ENCODE measurements around the gene UTP4.

UTP4 gene

DNA sequence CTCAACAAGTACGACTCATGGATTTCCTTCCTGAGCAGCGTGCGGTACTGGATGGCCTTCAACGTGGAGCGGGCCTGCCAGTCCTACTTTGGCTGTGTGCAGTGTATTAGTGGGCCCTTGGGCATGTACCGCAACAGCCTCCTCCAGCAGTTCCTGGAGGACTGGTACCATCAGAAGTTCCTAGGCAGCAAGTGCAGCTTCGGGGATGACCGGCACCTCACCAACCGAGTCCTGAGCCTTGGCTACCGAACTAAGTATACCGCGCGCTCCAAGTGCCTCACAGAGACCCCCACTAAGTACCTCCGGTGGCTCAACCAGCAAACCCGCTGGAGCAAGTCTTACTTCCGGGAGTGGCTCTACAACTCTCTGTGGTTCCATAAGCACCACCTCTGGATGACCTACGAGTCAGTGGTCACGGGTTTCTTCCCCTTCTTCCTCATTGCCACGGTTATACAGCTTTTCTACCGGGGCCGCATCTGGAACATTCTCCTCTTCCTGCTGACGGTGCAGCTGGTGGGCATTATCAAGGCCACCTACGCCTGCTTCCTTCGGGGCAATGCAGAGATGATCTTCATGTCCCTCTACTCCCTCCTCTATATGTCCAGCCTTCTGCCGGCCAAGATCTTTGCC, 18.0 kb upstream of the UTP4 start:
- peaks cover 73% of the 10 kb centered on the region for H3K36me3 ChIP-seq (ENCODE audit: low read depth)
- no peak overlapping the region for H3K27ac ChIP-seq (ENCODE audit: poor library complexity, severe bottlenecking)

DNA sequence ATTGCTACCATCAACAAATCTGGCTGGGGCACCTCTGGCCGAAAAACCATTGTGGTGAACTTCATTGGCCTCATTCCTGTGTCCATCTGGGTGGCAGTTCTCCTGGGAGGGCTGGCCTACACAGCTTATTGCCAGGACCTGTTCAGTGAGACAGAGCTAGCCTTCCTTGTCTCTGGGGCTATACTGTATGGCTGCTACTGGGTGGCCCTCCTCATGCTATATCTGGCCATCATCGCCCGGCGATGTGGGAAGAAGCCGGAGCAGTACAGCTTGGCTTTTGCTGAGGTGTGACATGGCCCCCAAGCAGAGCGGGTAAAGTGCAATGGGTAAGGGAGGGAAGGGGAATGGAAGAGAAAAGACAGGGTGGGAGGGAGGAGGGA, 17.5 kb upstream of the UTP4 start:
- Histone ChIP-seq H3K36me3 (ENCODE audit: low read depth) (peaks cover 73% of the 10 kb centered on the region), H3K4me3 (ENCODE audit: severe bottlenecking) (no peak overlapping the region), H3K27ac (ENCODE audit: poor library complexity, severe bottlenecking) (no peak overlapping the region), H3K4me1 (ENCODE audit: insufficient read depth, poor library complexity, severe bottlenecking) (no peaks in the 10 kb centered on the region), H3K9me3 (ENCODE audit: severe bottlenecking) (no peaks in the 10 kb centered on the region), H3K27me3 (ENCODE audit: insufficient read depth, poor library complexity, severe bottlenecking) (no peaks in the 10 kb centered on the region)
- DNase-seq (ENCODE audit: low spot score), result no peak
- TF ChIP-seq, protein P1, sequence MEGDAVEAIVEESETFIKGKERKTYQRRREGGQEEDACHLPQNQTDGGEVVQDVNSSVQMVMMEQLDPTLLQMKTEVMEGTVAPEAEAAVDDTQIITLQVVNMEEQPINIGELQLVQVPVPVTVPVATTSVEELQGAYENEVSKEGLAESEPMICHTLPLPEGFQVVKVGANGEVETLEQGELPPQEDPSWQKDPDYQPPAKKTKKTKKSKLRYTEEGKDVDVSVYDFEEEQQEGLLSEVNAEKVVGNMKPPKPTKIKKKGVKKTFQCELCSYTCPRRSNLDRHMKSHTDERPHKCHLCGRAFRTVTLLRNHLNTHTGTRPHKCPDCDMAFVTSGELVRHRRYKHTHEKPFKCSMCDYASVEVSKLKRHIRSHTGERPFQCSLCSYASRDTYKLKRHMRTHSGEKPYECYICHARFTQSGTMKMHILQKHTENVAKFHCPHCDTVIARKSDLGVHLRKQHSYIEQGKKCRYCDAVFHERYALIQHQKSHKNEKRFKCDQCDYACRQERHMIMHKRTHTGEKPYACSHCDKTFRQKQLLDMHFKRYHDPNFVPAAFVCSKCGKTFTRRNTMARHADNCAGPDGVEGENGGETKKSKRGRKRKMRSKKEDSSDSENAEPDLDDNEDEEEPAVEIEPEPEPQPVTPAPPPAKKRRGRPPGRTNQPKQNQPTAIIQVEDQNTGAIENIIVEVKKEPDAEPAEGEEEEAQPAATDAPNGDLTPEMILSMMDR (IDR thresholded peaks at IDR 0.05; ENCODE audit: poor library complexity, severe bottlenecking), result no peak
- ATAC-seq (ENCODE audit: low read depth), result no peak

More for the DNA sequence above, 18.0 kb upstream of the UTP4 start:
- Histone ChIP-seq H3K4me1 (ENCODE audit: insufficient read depth, poor library complexity, severe bottlenecking) (no peaks in the 10 kb centered on the region), H3K9me3 (ENCODE audit: severe bottlenecking) (no peaks in the 10 kb centered on the region), H3K4me3 (ENCODE audit: severe bottlenecking) (no peak overlapping the region), H3K27me3 (ENCODE audit: insufficient read depth, poor library complexity, severe bottlenecking) (no peaks in the 10 kb centered on the region)
- DNase-seq (ENCODE audit: low spot score) (peak; percentile 42), ATAC-seq (ENCODE audit: low read depth) (no peak)
- TF ChIP-seq, protein P1 (IDR thresholded peaks at IDR 0.05; ENCODE audit: poor library complexity, severe bottlenecking), result no peak

DNA sequence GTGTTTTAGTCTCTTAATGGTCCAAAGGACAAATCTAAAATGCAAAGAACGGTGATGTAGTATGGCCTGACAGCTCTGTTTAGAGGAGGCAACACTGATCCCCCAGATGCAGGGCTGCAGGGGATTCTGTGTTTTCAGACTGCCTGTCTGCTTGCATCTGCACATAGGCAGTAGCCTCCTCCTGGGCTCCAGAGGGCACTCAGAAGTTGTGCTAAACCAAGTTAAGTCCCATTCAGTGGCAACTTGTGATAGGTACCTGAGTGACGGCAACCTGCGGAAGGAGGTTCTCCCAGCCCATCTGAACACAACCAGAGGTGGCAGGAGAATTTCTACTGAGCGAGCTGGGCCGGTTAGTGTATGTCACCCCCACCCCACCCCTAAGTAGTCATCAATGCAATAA, 17.1 kb upstream of the UTP4 start:
- Histone ChIP-seq H3K4me1 (ENCODE audit: insufficient read depth, poor library complexity, severe bottlenecking) (no peaks in the 10 kb centered on the region), H3K4me3 (ENCODE audit: severe bottlenecking) (no peak overlapping the region), H3K9me3 (ENCODE audit: severe bottlenecking) (no peaks in the 10 kb centered on the region), H3K27me3 (ENCODE audit: insufficient read depth, poor library complexity, severe bottlenecking) (no peaks in the 10 kb centered on the region), H3K27ac (ENCODE audit: poor library complexity, severe bottlenecking) (no peak overlapping the region), H3K36me3 (ENCODE audit: low read depth) (peaks cover 73% of the 10 kb centered on the region)
- no peak for ATAC-seq (ENCODE audit: low read depth)
- TF ChIP-seq, protein P1 (IDR thresholded peaks at IDR 0.05; ENCODE audit: poor library complexity, severe bottlenecking), result no peak
- DNase-seq (ENCODE audit: low spot score), result peak; percentile 23

DNA sequence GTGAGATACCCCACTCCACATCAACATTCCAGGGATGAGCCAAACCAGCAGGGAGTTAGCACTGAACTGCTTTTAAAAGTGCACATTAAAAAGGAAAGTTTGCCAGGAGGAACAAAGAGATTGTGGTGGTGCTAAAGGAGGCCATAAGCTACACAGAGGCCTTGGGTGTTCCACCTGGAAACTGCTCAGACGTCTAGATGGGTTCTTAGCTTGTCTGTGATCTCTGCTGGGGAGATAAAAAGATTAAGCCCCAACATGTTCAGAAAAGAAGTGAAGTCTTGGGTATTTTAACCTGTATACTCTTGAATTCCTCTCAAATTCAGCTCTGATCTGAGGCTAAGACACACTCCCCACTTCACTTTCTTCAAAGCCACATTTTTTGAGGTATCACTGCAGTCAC, 16.6 kb upstream of the UTP4 start:
- TF ChIP-seq, protein P1 (IDR thresholded peaks at IDR 0.05; ENCODE audit: poor library complexity, severe bottlenecking), result no peak
- Histone ChIP-seq H3K27ac (ENCODE audit: poor library complexity, severe bottlenecking) (no peak overlapping the region), H3K27me3 (ENCODE audit: insufficient read depth, poor library complexity, severe bottlenecking) (no peaks in the 10 kb centered on the region), H3K4me3 (ENCODE audit: severe bottlenecking) (no peak overlapping the region), H3K36me3 (ENCODE audit: low read depth) (peaks cover 73% of the 10 kb centered on the region), H3K9me3 (ENCODE audit: severe bottlenecking) (no peaks in the 10 kb centered on the region), H3K4me1 (ENCODE audit: insufficient read depth, poor library complexity, severe bottlenecking) (no peaks in the 10 kb centered on the region)
- DNase-seq (ENCODE audit: low spot score) (no peak), ATAC-seq (ENCODE audit: low read depth) (no peak)

DNA sequence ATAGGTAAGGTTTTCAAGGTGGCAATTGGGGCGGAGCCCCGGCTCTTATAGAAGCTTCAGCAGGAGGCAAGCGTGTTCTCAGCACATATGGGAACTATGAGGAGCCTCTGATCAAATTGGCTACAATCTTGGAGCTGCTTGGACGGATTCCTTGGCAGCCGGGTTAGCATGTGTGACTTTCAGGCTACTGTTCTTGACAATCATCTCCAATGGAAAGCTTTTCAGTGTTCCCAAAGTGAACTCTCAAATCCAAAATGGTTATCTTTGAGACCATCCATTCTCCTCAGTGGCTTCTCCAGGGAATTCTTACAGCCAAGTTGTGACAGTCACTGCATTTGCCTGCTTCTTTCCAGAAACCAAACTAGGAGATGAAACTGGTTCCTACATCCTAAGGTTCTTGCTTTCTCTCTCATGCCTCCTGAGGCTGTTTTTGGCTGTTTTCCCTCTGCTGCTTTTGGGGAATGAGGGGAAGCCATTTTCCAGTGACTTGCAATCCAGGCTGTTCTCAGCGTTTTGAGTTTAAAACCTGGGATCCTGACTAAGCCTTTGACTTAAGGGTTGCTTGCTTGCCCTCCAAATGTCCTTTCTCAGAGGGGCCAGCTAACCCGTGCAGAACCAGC, 16.1 kb upstream of the UTP4 start:
- ATAC-seq (ENCODE audit: low read depth) (no peak), DNase-seq (ENCODE audit: low spot score) (peak; percentile 9)
- H3K27me3 ChIP-seq (ENCODE audit: insufficient read depth, poor library complexity, severe bottlenecking), result no peaks in the 10 kb centered on the region
- H3K36me3 ChIP-seq (ENCODE audit: low read depth), result peaks cover 79% of the 10 kb centered on the region
- no peaks in the 10 kb centered on the region for H3K9me3 ChIP-seq (ENCODE audit: severe bottlenecking)
- TF ChIP-seq, protein P1 (IDR thresholded peaks at IDR 0.05; ENCODE audit: poor library complexity, severe bottlenecking), result no peak
- no peak overlapping the region for H3K4me3 ChIP-seq (ENCODE audit: severe bottlenecking)
- no peak overlapping the region for H3K27ac ChIP-seq (ENCODE audit: poor library complexity, severe bottlenecking)
- H3K4me1 ChIP-seq (ENCODE audit: insufficient read depth, poor library complexity, severe bottlenecking), result no peaks in the 10 kb centered on the region
